Measurements from ENCODE around the gene DPP8. TPM values are rescaled to one million over a fixed set of nuclear protein-coding genes. Genes with fewer than 3 reads are reported as not detected.
A peak's percentile ranks its signal among the peaks of the same experiment; 100 is the strongest.

DPP8 gene
- total RNA-seq, 2 donors from 2014 or later, result 46.4 to 48.5 TPM

- no peaks in the 10 kb centered on the region for H3K36me3 Mint-ChIP-seq
- peaks cover 27% of the 10 kb centered on the region in 2 donors for H3K4me1 Mint-ChIP-seq (ENCODE audit: low read depth in 2 of 2)
- H3K27ac Mint-ChIP-seq, result no peak overlapping the region
- H3K9me3 Mint-ChIP-seq, result no peaks in the 10 kb centered on the region
- no peaks in the 10 kb centered on the region for H3K27me3 Mint-ChIP-seq
- no peak for DNase-seq (ENCODE audit: low spot score)
- no peak for ATAC-seq
- H3K4me3 Mint-ChIP-seq, result no peak overlapping the region
Measured at GRCh38 chr15:65535192-65535591, 17.7 kb upstream of the DPP8 start.

- no peaks in the 10 kb centered on the region for H3K9me3 Mint-ChIP-seq
- peak overlapping the region; percentile 19 for H3K4me3 Mint-ChIP-seq
- ATAC-seq (no peak), DNase-seq (ENCODE audit: low spot score) (no peak)
- H3K4me1 Mint-ChIP-seq (ENCODE audit: low read depth in 2 of 2), result peaks cover 31 to 33% of the 10 kb centered on the region in 2 donors
- no peaks in the 10 kb centered on the region for H3K36me3 Mint-ChIP-seq
- H3K27me3 Mint-ChIP-seq, result no peaks in the 10 kb centered on the region
- H3K27ac Mint-ChIP-seq, result peak overlapping the region in 1 of 2 donors; percentile 16
Measured at GRCh38 chr15:65533057-65533756, 15.7 kb upstream of the DPP8 start.

- no peak for DNase-seq (ENCODE audit: low spot score)
- peak overlapping the region in 1 of 2 donors; percentile 16 for H3K27ac Mint-ChIP-seq
- peak overlapping the region; percentile 19 for H3K4me3 Mint-ChIP-seq
- no peaks in the 10 kb centered on the region for H3K27me3 Mint-ChIP-seq
- H3K4me1 Mint-ChIP-seq (ENCODE audit: low read depth in 2 of 2), result peaks cover 31 to 33% of the 10 kb centered on the region in 2 donors
- H3K36me3 Mint-ChIP-seq, result no peaks in the 10 kb centered on the region
- no peak for ATAC-seq
- no peaks in the 10 kb centered on the region for H3K9me3 Mint-ChIP-seq
Measured at GRCh38 chr15:65532738-65533051, 15.2 kb upstream of the DPP8 start.

- DNase-seq (ENCODE audit: low spot score) (peak; percentile 93), ATAC-seq (peak; percentile 98)
- H3K9me3 Mint-ChIP-seq, result no peaks in the 10 kb centered on the region
- H3K27ac Mint-ChIP-seq, result peak within 1 kb of the TSS; percentile 75 to 91
- H3K4me3 Mint-ChIP-seq, result peak within 1 kb of the TSS; percentile 96
- peaks cover 26 to 33% of the 10 kb centered on the region in 2 donors for H3K4me1 Mint-ChIP-seq (ENCODE audit: low read depth in 2 of 2)
- H3K27me3 Mint-ChIP-seq, result no peaks in the 10 kb centered on the region
- no peaks in the 10 kb centered on the region for H3K36me3 Mint-ChIP-seq
Measured at GRCh38 chr15:65530318-65531111, 13.0 kb upstream of the DPP8 start, which contains the start of gene HACD3. HACD3 (plus strand) TSS chr15:65530463; CDS start chr15:65530632, 169 bp downstream.

- ATAC-seq (peak in 1 of 2 donors; percentile 34), DNase-seq (ENCODE audit: low spot score) (no peak)
- Mint-ChIP-seq H3K27ac (peak overlapping the region; percentile 75 to 91), H3K27me3 (no peaks in the 10 kb centered on the region), H3K36me3 (no peaks in the 10 kb centered on the region), H3K4me3 (peak overlapping the region; percentile 96), H3K9me3 (no peaks in the 10 kb centered on the region), H3K4me1 (ENCODE audit: low read depth in 2 of 2) (peaks cover 26 to 30% of the 10 kb centered on the region in 2 donors)
Measured at GRCh38 chr15:65529762-65530317, 12.4 kb upstream of the DPP8 start.

GRCh38 chr15:65528461-65529060 lies 11.1 kb upstream of the DPP8 start:
- DNase-seq (ENCODE audit: low spot score), result no peak
- H3K9me3 Mint-ChIP-seq, result no peaks in the 10 kb centered on the region

GRCh38 chr15:65525622-65526021 lies 8.1 kb upstream of the DPP8 start:
- Mint-ChIP-seq H3K27me3 (no peaks in the 10 kb centered on the region), H3K4me3 (no peak overlapping the region), H3K36me3 (no peaks in the 10 kb centered on the region), H3K27ac (no peak overlapping the region), H3K4me1 (ENCODE audit: low read depth in 2 of 2) (peaks cover 6 to 11% of the 10 kb centered on the region in 2 donors), H3K9me3 (no peaks in the 10 kb centered on the region)
- DNase-seq (ENCODE audit: low spot score) (no peak), ATAC-seq (no peak)

More at GRCh38 chr15:65528461-65529060, 11.1 kb upstream of the DPP8 start:
- H3K27me3 Mint-ChIP-seq, result no peaks in the 10 kb centered on the region
- no peaks in the 10 kb centered on the region for H3K36me3 Mint-ChIP-seq
- no peak overlapping the region for H3K4me3 Mint-ChIP-seq
- peaks cover 18 to 21% of the 10 kb centered on the region in 2 donors for H3K4me1 Mint-ChIP-seq (ENCODE audit: low read depth in 2 of 2)
- H3K27ac Mint-ChIP-seq, result no peak overlapping the region
- no peak for ATAC-seq

- ATAC-seq, result no peak
- peaks cover 0 to 7% of the 10 kb centered on the region in 2 donors for H3K4me1 Mint-ChIP-seq (ENCODE audit: low read depth in 2 of 2)
- H3K27me3 Mint-ChIP-seq, result no peaks in the 10 kb centered on the region
- H3K36me3 Mint-ChIP-seq, result no peaks in the 10 kb centered on the region
- H3K4me3 Mint-ChIP-seq, result no peak overlapping the region
- H3K27ac Mint-ChIP-seq, result no peak overlapping the region
- DNase-seq (ENCODE audit: low spot score), result no peak
- no peaks in the 10 kb centered on the region for H3K9me3 Mint-ChIP-seq
Measured at GRCh38 chr15:65524226-65524625, 6.7 kb upstream of the DPP8 start.

GRCh38 chr15:65521350-65521749 lies 3.9 kb upstream of the DPP8 start:
- DNase-seq (ENCODE audit: low spot score) (no peak), ATAC-seq (no peak)
- Mint-ChIP-seq H3K4me3 (no peak overlapping the region), H3K27me3 (no peaks in the 10 kb centered on the region), H3K27ac (peak overlapping the region in 1 of 2 donors; percentile 90), H3K4me1 (ENCODE audit: low read depth in 2 of 2) (peaks cover 11 to 19% of the 10 kb centered on the region in 2 donors), H3K9me3 (no peaks in the 10 kb centered on the region), H3K36me3 (peaks cover 6% of the 10 kb centered on the region)

GRCh38 chr15:65518633-65519285 lies 1.3 kb upstream of the DPP8 start:
- ATAC-seq (no peak), DNase-seq (ENCODE audit: low spot score) (no peak)
- H3K4me1 Mint-ChIP-seq (ENCODE audit: low read depth in 2 of 2), result peaks cover 24 to 29% of the 10 kb centered on the region in 2 donors
- no peaks in the 10 kb centered on the region for H3K27me3 Mint-ChIP-seq
- H3K36me3 Mint-ChIP-seq, result peaks cover 9% of the 10 kb centered on the region
- no peak overlapping the region for H3K27ac Mint-ChIP-seq
- H3K9me3 Mint-ChIP-seq, result no peaks in the 10 kb centered on the region
- peak overlapping the region; percentile 27 for H3K4me3 Mint-ChIP-seq

- peak overlapping the region; percentile 93 to 97 for H3K27ac Mint-ChIP-seq
- DNase-seq (ENCODE audit: low spot score) (no peak), ATAC-seq (no peak)
- peaks cover 9% of the 10 kb centered on the region for H3K36me3 Mint-ChIP-seq
- H3K9me3 Mint-ChIP-seq, result no peaks in the 10 kb centered on the region
- H3K4me3 Mint-ChIP-seq, result peak overlapping the region; percentile 97
- no peaks in the 10 kb centered on the region for H3K27me3 Mint-ChIP-seq
- peaks cover 31 to 37% of the 10 kb centered on the region in 2 donors for H3K4me1 Mint-ChIP-seq (ENCODE audit: low read depth in 2 of 2)
Measured at GRCh38 chr15:65517866-65518207, 348 bp upstream of the DPP8 start.

GRCh38 chr15:65512807-65513416 lies 4.6 kb downstream of the DPP8 start:
- ATAC-seq, result peak; percentile 21 to 61
- H3K36me3 Mint-ChIP-seq, result peaks cover 23% of the 10 kb centered on the region
- peak overlapping the region; percentile 77 for H3K4me3 Mint-ChIP-seq
- H3K27ac Mint-ChIP-seq, result peak overlapping the region; percentile 93 to 95
- no peaks in the 10 kb centered on the region for H3K27me3 Mint-ChIP-seq
- H3K9me3 Mint-ChIP-seq, result no peaks in the 10 kb centered on the region
- DNase-seq (ENCODE audit: low spot score), result peak; percentile 78
- peaks cover 49 to 56% of the 10 kb centered on the region in 2 donors for H3K4me1 Mint-ChIP-seq (ENCODE audit: low read depth in 2 of 2)

GRCh38 chr15:65512189-65512588 lies 5.3 kb downstream of the DPP8 start:
- peaks cover 23% of the 10 kb centered on the region for H3K36me3 Mint-ChIP-seq
- H3K4me3 Mint-ChIP-seq, result peak overlapping the region; percentile 77
- H3K9me3 Mint-ChIP-seq, result no peaks in the 10 kb centered on the region
- DNase-seq (ENCODE audit: low spot score) (no peak), ATAC-seq (no peak)
- peak overlapping the region; percentile 93 to 95 for H3K27ac Mint-ChIP-seq
- H3K27me3 Mint-ChIP-seq, result no peaks in the 10 kb centered on the region
- H3K4me1 Mint-ChIP-seq (ENCODE audit: low read depth in 2 of 2), result peaks cover 44 to 51% of the 10 kb centered on the region in 2 donors
